Keratinocyte (primary cell): ENCODE measurements around the gene PTPRN2.

Experiments used
- EZH2 ChIP-seq: IDR thresholded peaks from one replicate; pipeline ENCODE4 v1.6.1; 2012; ENCODE audit warnings: inconsistent platforms, mild to moderate bottlenecking, low read length, moderate library complexity
- TF ChIP-seq, protein P1 (sequence below), 3 experiments: IDR thresholded peaks in 1 of 3; conservative IDR thresholded peaks in 1 of 3; optimal IDR thresholded peaks in 1 of 3; 2 replicates in 2 of 3; 3 replicates in 1 of 3; pipeline versions ENCODE3 to v1.5.1; 2011; ENCODE audit warnings: low read length in 3 of 3, mild to moderate bottlenecking in 3 of 3, moderate library complexity in 2 of 3, control low read depth in 1 of 3, inconsistent platforms in 1 of 3; ENCODE audit not compliant: insufficient read depth in 2 of 3; ENCODE audit errors: extremely low read depth in 1 of 3

DNA sequence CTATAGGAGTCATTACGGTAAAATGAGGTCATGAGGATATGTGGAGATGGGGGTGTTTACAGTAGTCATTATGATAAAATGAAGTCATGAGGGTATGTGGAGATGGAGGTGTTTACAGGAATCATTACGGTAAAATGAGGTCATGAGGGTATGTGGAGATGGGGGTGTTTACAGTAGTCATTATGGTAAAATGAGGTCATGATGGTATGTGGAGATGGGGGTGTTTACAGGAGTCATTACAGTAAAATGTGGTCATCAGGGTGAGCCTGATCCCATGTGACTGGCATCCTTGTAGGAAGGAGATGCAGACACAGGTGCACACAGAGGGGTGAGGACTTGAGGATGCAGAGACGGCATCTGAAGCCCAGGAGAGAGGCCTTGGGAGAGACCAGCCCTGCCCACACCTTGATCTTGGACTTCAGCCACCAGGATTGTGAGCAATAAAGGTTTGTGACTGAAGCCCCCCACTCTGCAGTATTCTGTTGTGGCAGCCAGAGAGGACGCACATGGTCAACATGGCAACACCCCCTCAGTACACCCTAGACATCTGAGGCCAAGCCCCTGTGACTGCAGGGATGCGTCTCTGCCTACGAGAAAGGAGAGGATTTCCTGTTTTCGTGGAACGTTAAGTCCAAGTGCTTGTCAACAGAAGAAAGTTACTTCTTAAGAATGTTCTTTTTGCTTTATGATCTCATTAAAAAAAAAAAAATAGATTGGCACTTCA is 706.4 kb downstream of the PTPRN2 start:
- TF ChIP-seq, protein P1, sequence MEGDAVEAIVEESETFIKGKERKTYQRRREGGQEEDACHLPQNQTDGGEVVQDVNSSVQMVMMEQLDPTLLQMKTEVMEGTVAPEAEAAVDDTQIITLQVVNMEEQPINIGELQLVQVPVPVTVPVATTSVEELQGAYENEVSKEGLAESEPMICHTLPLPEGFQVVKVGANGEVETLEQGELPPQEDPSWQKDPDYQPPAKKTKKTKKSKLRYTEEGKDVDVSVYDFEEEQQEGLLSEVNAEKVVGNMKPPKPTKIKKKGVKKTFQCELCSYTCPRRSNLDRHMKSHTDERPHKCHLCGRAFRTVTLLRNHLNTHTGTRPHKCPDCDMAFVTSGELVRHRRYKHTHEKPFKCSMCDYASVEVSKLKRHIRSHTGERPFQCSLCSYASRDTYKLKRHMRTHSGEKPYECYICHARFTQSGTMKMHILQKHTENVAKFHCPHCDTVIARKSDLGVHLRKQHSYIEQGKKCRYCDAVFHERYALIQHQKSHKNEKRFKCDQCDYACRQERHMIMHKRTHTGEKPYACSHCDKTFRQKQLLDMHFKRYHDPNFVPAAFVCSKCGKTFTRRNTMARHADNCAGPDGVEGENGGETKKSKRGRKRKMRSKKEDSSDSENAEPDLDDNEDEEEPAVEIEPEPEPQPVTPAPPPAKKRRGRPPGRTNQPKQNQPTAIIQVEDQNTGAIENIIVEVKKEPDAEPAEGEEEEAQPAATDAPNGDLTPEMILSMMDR (optimal IDR thresholded peaks at IDR 0.05 in 1 of 3, IDR thresholded peaks at IDR 0.05 in 1 of 3, conservative IDR thresholded peaks at IDR 0.05 in 1 of 3; ENCODE audit: extremely low read depth in 1 of 3, insufficient read depth in 2 of 3, low read length in 3 of 3) = no peak
- TF ChIP-seq EZH2 = no peak
